ENCODE data around the gene CALY. TPM values are rescaled to one million over a fixed set of nuclear protein-coding genes. Genes with fewer than 3 reads are reported as not detected.

CALY gene, protein sequence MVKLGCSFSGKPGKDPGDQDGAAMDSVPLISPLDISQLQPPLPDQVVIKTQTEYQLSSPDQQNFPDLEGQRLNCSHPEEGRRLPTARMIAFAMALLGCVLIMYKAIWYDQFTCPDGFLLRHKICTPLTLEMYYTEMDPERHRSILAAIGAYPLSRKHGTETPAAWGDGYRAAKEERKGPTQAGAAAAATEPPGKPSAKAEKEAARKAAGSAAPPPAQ
- total RNA-seq: not detected

DNA sequence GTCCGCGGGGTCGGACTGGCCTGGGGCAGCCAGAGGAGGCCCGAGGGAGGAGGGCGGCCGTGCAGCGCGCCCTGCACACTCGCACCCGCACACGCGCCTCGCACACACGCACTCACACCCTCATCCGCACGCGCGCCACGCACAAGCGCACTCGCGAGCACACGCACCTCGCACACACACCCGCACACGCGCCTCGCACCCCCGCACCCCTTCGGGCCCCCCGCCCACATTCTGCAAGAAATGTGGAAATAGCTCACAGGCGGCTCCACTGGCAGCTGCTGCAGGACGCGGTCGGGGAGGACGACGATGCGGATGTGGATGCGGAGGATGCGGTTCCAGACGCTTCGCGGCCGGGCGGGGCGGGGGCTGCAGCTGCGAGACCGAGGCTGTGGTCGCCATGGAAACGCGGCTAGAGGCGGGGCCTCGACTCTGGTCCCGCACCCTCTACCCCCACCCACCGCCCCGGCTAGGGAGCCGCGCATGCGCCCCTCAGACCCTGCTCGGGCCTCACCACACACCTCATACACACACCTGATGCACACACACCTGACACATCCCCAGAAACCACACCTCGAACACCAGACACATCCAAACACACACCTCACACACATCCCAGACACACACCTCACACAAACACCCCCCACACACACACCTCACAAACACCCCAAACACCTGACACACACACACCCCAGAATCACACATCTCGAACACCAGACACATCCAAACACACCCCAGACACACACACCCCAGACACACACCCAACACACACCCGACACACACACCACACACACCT, at the start of gene CALY:
TSS of gene CALY (minus strand) at position 320 of the 793 bp plus-strand sequence. CDS start 7,907 bp downstream, outside the sequence.
- no peaks in the 10 kb centered on the region for H3K36me3 Mint-ChIP-seq (ENCODE audit: low read depth)
- H3K27me3 Mint-ChIP-seq: peaks cover 25% of the 10 kb centered on the region
- ChIA-PET CTCF (interaction anchor here (0.6 to 1.1 kb wide), 2 partner anchors 58 to 293 kb away, joined by 3 to 4 read pairs; no protein-coding TSS in a partner anchor), POLR2A (interaction anchor here (0.6 to 1.3 kb wide), 2 partner anchors 12 to 21 kb away, joined by 3 read pairs; no protein-coding TSS in a partner anchor)
- H3K9me3 Mint-ChIP-seq: no peaks in the 10 kb centered on the region
- peaks cover 3% of the 10 kb centered on the region for H3K4me1 Mint-ChIP-seq
- peak within 1 kb of the TSS; percentile 32 for H3K4me3 Mint-ChIP-seq
- no peak within 1 kb of the TSS for H3K27ac Mint-ChIP-seq
- peak; percentile 86 for DNase-seq

DNA sequence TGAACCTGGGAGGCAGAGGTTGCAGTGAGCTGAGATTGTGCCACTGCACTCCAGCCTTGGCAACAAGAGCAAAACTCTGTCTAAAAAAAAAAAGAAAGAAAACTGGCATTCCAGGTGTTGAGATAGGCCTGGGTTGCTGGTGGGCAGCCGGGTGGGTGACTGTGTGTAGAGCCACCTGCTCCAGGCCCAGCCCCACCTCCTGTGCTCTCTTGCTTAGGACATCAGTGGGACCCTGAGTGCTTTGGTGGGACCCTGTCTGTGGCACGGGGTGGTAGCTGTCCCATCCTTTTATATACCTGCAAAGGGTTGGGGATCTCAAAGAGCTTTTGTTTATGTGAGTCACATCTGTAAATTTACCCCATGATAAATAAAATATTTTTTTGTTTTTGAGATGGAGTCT, 48.5 kb upstream of the CALY start:
- Mint-ChIP-seq H3K9me3 (no peaks in the 10 kb centered on the region), H3K27ac (no peak overlapping the region), H3K4me3 (no peak overlapping the region), H3K4me1 (peaks cover 22% of the 10 kb centered on the region), H3K36me3 (ENCODE audit: low read depth) (no peaks in the 10 kb centered on the region), H3K27me3 (no peaks in the 10 kb centered on the region)
- DNase-seq: no peak
- POLR2A ChIA-PET: no interaction called here
- CTCF ChIA-PET: no interaction called here

DNA sequence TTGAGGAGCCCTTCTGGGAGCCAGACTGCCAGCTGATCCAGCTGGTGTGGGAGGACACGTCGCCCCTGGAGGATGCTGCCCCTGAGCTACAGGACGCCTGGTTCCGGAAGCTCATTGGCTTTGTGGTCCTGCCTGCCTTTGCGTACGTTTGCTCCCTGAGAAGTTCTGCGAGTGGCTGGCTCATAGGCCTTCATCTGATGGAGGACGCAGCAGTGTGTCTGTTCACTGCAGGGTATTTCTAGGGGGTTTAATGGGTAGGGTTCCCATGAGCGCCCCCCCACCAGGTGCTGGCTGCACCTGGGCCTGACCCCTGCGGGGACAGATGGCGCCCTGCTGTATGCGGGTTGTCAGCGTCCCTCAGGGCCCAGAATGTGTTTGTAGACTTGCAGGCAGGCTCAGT, 47.4 kb upstream of the CALY start:
- H3K4me3 Mint-ChIP-seq: no peak overlapping the region
- H3K27ac Mint-ChIP-seq: no peak overlapping the region
- peaks cover 15% of the 10 kb centered on the region for H3K4me1 Mint-ChIP-seq
- no peak for DNase-seq
- ChIA-PET POLR2A (no interaction called here), CTCF (no interaction called here)
- no peaks in the 10 kb centered on the region for H3K9me3 Mint-ChIP-seq
- H3K36me3 Mint-ChIP-seq (ENCODE audit: low read depth): no peaks in the 10 kb centered on the region
- no peaks in the 10 kb centered on the region for H3K27me3 Mint-ChIP-seq

DNA sequence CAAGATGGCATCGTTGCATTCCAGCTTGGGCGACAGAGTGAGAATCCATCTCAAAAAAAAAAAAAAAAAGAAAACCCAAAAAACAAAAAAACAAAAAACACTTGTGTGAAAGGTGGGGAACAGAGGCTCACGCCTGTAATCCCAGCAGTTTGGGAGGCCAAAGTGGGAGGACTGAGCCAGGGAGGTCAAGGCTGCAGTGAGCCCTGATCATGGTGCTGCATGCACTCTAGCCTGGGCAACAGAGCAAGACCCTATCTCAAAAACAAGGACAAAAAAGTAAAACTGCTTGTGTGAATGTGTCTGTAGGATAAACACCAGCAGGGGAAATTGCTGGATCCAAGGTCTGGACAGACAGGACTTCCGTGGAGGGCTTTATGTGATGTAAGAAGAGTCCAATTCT, 46.9 kb upstream of the CALY start:
- CTCF ChIA-PET: no interaction called here

DNA sequence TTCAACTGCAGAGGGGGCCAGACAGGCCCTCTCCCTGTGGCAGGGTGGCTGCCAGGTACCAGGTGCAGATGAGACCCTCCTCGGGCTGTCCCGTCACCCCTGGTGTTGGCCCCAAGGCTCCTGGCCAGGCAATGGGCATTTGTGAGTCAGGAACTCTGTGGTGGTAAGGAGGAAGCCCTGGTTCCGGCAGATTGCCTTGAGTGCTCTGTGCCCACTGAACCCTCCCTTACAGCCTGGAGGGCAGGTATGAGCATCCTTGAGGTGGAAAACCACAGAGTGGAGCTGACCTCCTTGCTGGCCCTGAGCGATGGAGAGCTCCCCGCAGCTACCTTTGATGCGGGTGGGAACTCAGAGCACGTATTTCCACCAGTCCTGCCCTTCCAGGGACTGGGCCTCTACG, 44.3 kb upstream of the CALY start:
- no peak for DNase-seq
- Mint-ChIP-seq H3K4me3 (no peak overlapping the region), H3K27ac (no peak overlapping the region), H3K9me3 (no peaks in the 10 kb centered on the region), H3K27me3 (peaks cover 2% of the 10 kb centered on the region), H3K36me3 (ENCODE audit: low read depth) (no peaks in the 10 kb centered on the region), H3K4me1 (peaks cover 9% of the 10 kb centered on the region)
- CTCF ChIA-PET: no interaction called here
- POLR2A ChIA-PET: interaction anchor here (6.2 kb wide), 1 partner anchor 10 kb away, joined by 68 read pairs; no protein-coding TSS in a partner anchor

More for the DNA sequence above, 46.9 kb upstream of the CALY start:
- H3K4me1 Mint-ChIP-seq: peaks cover 10% of the 10 kb centered on the region
- H3K27ac Mint-ChIP-seq: no peak overlapping the region
- H3K27me3 Mint-ChIP-seq: no peaks in the 10 kb centered on the region
- H3K4me3 Mint-ChIP-seq: no peak overlapping the region
- no peaks in the 10 kb centered on the region for H3K9me3 Mint-ChIP-seq
- no peaks in the 10 kb centered on the region for H3K36me3 Mint-ChIP-seq (ENCODE audit: low read depth)
- no peak for DNase-seq
- POLR2A ChIA-PET: no interaction called here

DNA sequence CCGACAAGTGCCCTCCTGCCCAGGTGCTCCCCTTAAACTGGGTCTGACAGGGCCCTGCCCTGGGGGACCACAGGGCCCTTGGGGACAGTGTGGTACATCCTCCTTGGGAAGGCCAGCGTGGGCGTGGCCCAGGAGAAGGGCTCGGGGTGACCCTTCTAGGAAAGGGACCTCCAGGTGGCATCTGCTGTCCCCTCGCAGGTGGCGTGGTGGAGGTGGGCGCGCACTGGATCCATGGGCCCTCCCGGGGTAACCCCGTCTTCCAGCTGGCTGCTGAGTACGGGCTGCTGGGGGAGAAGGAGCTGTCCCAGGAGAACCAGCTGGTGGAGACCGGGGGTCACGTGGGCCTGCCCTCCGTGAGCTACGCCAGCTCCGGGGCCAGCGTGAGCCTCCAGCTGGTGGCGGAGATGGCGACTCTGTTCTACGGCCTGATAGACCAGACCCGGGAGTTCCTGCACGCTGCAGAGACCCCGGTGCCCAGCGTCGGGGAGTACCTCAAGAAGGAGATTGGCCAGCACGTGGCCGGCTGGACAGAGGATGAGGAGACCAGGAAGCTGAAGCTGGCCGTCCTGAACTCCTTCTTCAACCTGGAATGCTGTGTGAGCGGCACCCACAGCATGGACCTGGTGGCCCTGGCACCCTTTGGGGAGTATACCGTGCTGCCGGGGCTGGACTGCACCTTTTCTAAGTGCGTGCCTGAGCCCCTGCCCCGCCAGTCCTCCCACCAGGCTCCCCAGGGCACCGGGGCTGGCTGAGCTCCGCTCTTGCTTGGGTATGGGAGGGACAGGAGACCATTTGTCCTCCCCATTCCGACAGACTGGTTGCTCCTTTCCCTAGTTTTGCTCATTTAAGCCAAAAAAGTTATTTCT, 43.3 kb upstream of the CALY start:
- H3K36me3 Mint-ChIP-seq (ENCODE audit: low read depth): no peaks in the 10 kb centered on the region
- ChIA-PET POLR2A (interaction anchor here (6.2 kb wide), 1 partner anchor 11 kb away, joined by 68 read pairs; no protein-coding TSS in a partner anchor), CTCF (interaction anchor here (0.8 kb wide), 1 partner anchor 50 kb away, joined by 3 read pairs; no protein-coding TSS in a partner anchor)
- peaks cover 9% of the 10 kb centered on the region for H3K4me1 Mint-ChIP-seq
- H3K4me3 Mint-ChIP-seq: peak overlapping the region; percentile 63
- peaks cover 7% of the 10 kb centered on the region for H3K27me3 Mint-ChIP-seq
- DNase-seq: no peak
- H3K9me3 Mint-ChIP-seq: no peaks in the 10 kb centered on the region
- no peak overlapping the region for H3K27ac Mint-ChIP-seq

DNA sequence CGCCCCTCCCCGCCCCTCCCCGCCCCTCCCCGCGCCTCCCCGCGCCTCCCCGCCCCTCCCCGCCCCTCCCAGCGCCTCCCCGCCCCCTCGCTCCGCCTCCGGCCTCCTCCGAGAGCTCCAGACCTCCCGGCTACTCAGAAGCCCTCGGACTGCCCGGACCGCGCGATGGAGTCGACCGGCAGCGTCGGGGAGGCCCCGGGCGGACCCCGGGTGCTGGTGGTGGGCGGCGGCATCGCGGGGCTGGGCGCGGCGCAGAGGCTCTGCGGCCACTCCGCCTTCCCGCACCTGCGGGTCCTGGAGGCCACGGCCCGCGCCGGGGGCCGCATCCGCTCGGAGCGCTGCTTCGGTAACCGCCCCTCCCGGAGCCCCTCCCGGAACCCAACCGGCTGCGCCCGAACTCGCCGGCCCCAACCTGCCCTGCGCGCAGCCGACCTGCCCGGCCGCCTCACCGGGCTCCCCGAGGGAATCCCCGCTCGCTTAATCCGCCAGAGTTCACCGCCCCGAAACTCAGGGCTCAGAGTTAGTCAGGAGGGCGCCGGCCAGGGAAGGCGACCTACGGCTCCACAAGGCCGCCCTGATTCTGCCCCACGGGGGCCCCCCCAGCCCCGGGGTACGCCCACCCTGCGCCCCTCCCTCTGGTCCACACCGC, 42.6 kb upstream of the CALY start, which contains the start of gene PAOX:
TSS of gene PAOX (plus strand) at position 111 of the 649 bp plus-strand sequence. CDS start at position 166, 55 bp downstream.
- DNase-seq: peak; percentile 58
- H3K27me3 Mint-ChIP-seq: peaks cover 7% of the 10 kb centered on the region
- peaks cover 14% of the 10 kb centered on the region for H3K4me1 Mint-ChIP-seq
- H3K4me3 Mint-ChIP-seq: peak within 1 kb of the TSS; percentile 77
- H3K27ac Mint-ChIP-seq: peak within 1 kb of the TSS; percentile 35
- H3K9me3 Mint-ChIP-seq: no peaks in the 10 kb centered on the region
- CTCF ChIA-PET: interaction anchor here (1.4 kb wide), 1 partner anchor 9 kb away, joined by 3 read pairs; no protein-coding TSS in a partner anchor
- H3K36me3 Mint-ChIP-seq (ENCODE audit: low read depth): no peaks in the 10 kb centered on the region
- POLR2A ChIA-PET: interaction anchor here (1.1 to 6.2 kb wide), 3 partner anchors 11 to 26 kb away, joined by 3 to 68 read pairs (median 8); partner anchors contain the start of gene FUOM

DNA sequence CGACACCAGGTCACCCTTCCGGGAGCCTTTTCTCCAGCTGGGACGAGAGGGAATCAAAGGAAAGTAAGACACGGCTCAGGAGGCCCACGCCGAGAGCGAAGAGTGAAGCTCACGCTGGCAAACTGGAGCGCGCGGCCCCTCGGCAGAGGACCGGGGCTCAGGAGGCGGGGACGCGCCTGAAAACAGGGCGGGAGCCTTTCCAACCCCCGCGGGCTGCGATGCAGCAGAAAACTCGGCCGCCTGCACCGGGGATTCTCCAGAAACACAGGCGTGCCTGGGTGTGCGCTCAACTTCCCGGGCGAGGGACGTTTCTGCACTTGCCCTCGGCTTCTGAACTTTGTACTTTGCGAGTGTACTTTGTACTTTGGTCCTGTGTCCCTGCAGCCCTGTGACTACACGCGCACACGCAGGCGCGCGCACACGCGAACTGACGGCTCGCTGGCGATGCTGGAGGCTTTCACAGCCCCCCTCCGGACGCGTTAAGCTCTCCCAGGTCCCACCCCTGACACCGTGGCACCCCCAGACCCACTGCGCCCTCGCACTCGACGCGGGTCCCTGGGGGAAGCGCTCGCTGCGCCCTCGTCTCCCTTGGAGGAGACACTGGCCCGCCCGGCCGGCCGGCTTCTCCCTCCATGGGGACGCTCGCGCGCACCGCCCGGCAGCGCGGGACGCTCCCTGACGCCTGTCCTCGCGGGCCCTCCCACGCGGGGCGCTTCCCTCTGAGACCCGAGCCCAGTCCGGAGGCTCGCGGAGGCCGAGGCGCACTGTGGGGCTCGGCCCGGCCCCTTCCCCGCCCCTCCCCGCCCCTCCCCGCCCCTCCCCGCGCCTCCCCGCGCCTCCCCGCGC, 41.8 kb upstream of the CALY start:
- H3K27me3 Mint-ChIP-seq: peaks cover 8% of the 10 kb centered on the region
- H3K4me3 Mint-ChIP-seq: peak overlapping the region; percentile 77
- peak overlapping the region; percentile 35 for H3K27ac Mint-ChIP-seq
- no peaks in the 10 kb centered on the region for H3K9me3 Mint-ChIP-seq
- no peaks in the 10 kb centered on the region for H3K36me3 Mint-ChIP-seq (ENCODE audit: low read depth)
- CTCF ChIA-PET: interaction anchor here (1.2 to 1.4 kb wide), 3 partner anchors 9 to 12 kb away, joined by 3 to 4 read pairs (median 3); no protein-coding TSS in a partner anchor
- DNase-seq: peak; percentile 63
- POLR2A ChIA-PET: interaction anchor here (1.1 to 6.2 kb wide), 3 partner anchors 12 to 25 kb away, joined by 3 to 68 read pairs (median 8); partner anchors contain the start of gene FUOM
- peaks cover 18% of the 10 kb centered on the region for H3K4me1 Mint-ChIP-seq

DNA sequence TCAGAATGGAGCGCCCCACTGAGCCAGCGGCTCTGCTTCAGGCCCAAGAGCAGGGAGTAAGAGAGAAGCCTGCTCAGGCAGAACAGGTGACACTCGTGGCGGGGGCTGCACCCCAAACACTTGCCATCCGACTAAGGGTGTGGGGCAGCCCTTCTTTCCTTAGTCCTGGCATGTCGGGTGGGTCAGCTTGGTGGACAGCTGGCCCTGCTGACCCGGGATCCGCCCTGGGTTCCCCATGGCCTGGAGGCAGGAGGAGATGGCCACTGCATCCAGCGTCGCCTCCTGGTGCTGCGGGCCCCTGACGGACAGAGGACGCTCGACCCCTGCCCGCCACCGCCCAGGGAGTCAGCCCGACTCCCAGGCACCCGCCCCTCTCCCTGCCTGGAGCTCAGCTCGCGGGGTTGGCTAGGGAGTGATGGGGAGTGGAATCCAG, 41.1 kb upstream of the CALY start:
- CTCF ChIA-PET: interaction anchor here (1.2 to 1.4 kb wide), 3 partner anchors 9 to 12 kb away, joined by 3 to 4 read pairs (median 3); no protein-coding TSS in a partner anchor
- Mint-ChIP-seq H3K4me3 (peak overlapping the region; percentile 77), H3K9me3 (no peaks in the 10 kb centered on the region)

DNA sequence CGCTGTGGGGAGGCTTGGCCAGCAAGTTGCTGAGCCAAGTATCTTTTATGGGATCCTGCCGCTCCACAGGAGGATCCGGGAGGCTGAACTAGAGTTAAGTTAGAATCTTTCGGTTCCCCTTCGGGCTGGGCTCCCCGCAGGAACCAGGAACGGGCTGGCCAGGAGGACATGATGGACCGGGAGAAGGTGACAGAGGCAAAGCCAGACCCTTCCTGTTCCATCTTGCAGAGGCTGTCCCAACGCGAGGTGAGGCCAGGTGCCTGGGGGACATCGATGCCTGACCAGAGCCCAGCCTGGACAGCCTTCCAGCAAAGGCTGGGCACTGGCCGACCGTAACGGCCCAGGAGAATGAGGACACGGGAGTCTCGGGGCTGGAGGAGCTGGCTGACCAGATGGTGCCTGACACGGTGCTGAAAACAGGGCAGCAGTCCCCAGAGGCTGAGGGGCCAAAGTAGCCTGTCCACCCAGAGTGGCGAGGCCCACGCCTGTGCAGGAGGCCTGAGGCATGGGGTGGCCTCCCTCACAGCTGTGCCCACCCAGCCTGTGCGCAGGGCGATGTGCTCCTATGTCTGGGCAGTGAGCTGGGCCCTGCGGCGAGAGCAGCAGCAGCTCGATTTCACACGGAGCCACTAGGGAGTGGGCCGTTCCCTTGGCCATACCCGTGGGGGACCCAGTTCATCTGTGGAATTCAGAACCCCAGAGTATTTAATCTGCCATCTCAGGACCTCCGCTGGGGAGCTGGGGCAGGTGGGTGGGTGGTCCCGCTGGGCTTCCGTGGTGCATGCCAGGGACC, 40.5 kb upstream of the CALY start:
- Mint-ChIP-seq H3K9me3 (no peaks in the 10 kb centered on the region), H3K36me3 (ENCODE audit: low read depth) (no peaks in the 10 kb centered on the region), H3K27me3 (peaks cover 8% of the 10 kb centered on the region), H3K4me1 (peaks cover 19% of the 10 kb centered on the region), H3K27ac (no peak overlapping the region), H3K4me3 (peak overlapping the region; percentile 46)
- DNase-seq: no peak
- POLR2A ChIA-PET: interaction anchor here (2.4 to 6.2 kb wide), 2 partner anchors 13 to 19 kb away, joined by 8 to 68 read pairs; partner anchors contain the start of gene FUOM
- CTCF ChIA-PET: interaction anchor here (1.2 to 1.4 kb wide), 3 partner anchors 10 to 13 kb away, joined by 3 to 4 read pairs (median 3); no protein-coding TSS in a partner anchor

More for the DNA sequence above, 41.1 kb upstream of the CALY start:
- no peak for DNase-seq
- H3K27ac Mint-ChIP-seq: no peak overlapping the region
- no peaks in the 10 kb centered on the region for H3K36me3 Mint-ChIP-seq (ENCODE audit: low read depth)
- H3K4me1 Mint-ChIP-seq: peaks cover 19% of the 10 kb centered on the region
- peaks cover 8% of the 10 kb centered on the region for H3K27me3 Mint-ChIP-seq
- POLR2A ChIA-PET: interaction anchor here (1.1 to 6.2 kb wide), 3 partner anchors 13 to 24 kb away, joined by 3 to 68 read pairs (median 8); partner anchors contain the start of gene FUOM

Measured in activated CD4-positive, alpha-beta memory T cell treated with anti-CD3 and anti-CD28 coated beads, Interleukin-2, amount 10 ng/mL, durations not matched to agents 7 days and 5 days (primary cell).